Osteoblast (primary cell): ENCODE data around the gene BICDL1. TPM values are rescaled to one million over a fixed set of nuclear protein-coding genes. Genes with fewer than 3 reads are reported as not detected.

Experiments used
- DNase-seq: peaks from one replicate; pipeline ENCODE4 v3.0.0; 2011; ENCODE audit warnings: low spot score, mixed read lengths; ENCODE audit not compliant: insufficient read length; ENCODE audit errors: missing footprints
- H2AFZ ChIP-seq: 2 replicates; pipeline ENCODE4 v1.6.0; 2011; ENCODE audit warnings: mild to moderate bottlenecking, low read length
- H3K27ac ChIP-seq: 2 replicates; pipeline ENCODE4 v1.5.1; 2011; ENCODE audit warnings: mild to moderate bottlenecking, low read depth, low read length, moderate library complexity
- H3K27me3 ChIP-seq: 2 replicates; pipeline ENCODE4 v1.6.0; 2012; ENCODE audit warnings: mild to moderate bottlenecking, control low read depth, inconsistent platforms, low read length, moderate library complexity; ENCODE audit not compliant: insufficient read depth
- H3K36me3 ChIP-seq: 2 replicates; pipeline ENCODE4 v1.5.1; 2011; ENCODE audit warnings: mild to moderate bottlenecking, low read length, control low read depth, moderate library complexity; ENCODE audit not compliant: insufficient read depth
- H3K4me1 ChIP-seq: 2 replicates; pipeline ENCODE4 v1.5.1; 2011; ENCODE audit warnings: mild to moderate bottlenecking, low read length, control low read depth, moderate library complexity; ENCODE audit not compliant: insufficient read depth
- H3K4me2 ChIP-seq: 2 replicates; pipeline ENCODE4 v1.6.0; 2011; ENCODE audit warnings: mild to moderate bottlenecking, low read length; ENCODE audit not compliant: insufficient read depth
- H3K4me3 ChIP-seq: fragments of 200-600 bp; sonication (generic); 3 replicates; pipeline ENCODE4 v1.5.1; 2012; ENCODE audit warnings: mild to moderate bottlenecking, low read length, inconsistent platforms; ENCODE audit not compliant: insufficient read depth
- H3K79me2 ChIP-seq: 2 replicates; pipeline ENCODE4 v1.6.0; 2012; ENCODE audit warnings: mild to moderate bottlenecking, low read length, control low read depth, inconsistent platforms; ENCODE audit not compliant: insufficient read depth
- H3K9me3 ChIP-seq: 2 replicates; pipeline ENCODE4 v1.5.1; 2011; ENCODE audit warnings: low read depth, low read length, control low read depth
- H4K20me1 ChIP-seq: 2 replicates; pipeline ENCODE4 v1.6.0; 2012; ENCODE audit warnings: mild to moderate bottlenecking, low read length, control low read depth; ENCODE audit not compliant: insufficient read depth
- CTCF ChIP-seq: IDR thresholded peaks from 2 replicates; pipeline ENCODE4 v1.5.1; 2011; ENCODE audit warnings: mild to moderate bottlenecking, low read depth, low read length, moderate library complexity; ENCODE audit errors: extremely low read depth
- total RNA-seq: library from RNA; depleted of rRNA; stranded (reverse); fragments of >200 nt; gene quantifications from 2 replicates; pipeline ENCODE4 v1.2.3, GENCODE V29; 2012

Gene BICDL1, protein sequence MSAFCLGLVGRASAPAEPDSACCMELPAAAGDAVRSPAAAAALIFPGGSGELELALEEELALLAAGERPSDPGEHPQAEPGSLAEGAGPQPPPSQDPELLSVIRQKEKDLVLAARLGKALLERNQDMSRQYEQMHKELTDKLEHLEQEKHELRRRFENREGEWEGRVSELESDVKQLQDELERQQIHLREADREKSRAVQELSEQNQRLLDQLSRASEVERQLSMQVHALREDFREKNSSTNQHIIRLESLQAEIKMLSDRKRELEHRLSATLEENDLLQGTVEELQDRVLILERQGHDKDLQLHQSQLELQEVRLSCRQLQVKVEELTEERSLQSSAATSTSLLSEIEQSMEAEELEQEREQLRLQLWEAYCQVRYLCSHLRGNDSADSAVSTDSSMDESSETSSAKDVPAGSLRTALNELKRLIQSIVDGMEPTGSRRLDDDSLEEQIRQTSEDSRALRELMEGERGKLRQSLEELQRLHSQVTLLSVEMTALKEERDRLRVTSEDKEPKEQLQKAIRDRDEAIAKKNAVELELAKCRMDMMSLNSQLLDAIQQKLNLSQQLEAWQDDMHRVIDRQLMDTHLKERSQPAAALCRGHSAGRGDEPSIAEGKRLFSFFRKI
- not detected in 2 replicates for total RNA-seq

GRCh38 chr12:119988472-119989360, at the start of gene BICDL1:
Gene BICDL1, plus strand, starts transcription at chr12:119989236. Its CDS starts 633 bp downstream, at chr12:119989869.
- Histone ChIP-seq H3K79me2 (no peaks in the 10 kb centered on the region), H3K27me3 (peaks cover 50% of the 10 kb centered on the region), H4K20me1 (no peaks in the 10 kb centered on the region), H3K4me3 (peak within 1 kb of the TSS; percentile 63), H3K27ac (no peak within 1 kb of the TSS), H3K36me3 (no peaks in the 10 kb centered on the region), H3K4me1 (no peaks in the 10 kb centered on the region), H3K9me3 (no peaks in the 10 kb centered on the region), H2AFZ (no peak within 1 kb of the TSS), H3K4me2 (peak within 1 kb of the TSS; percentile 79)
- DNase-seq = peak; percentile 92
- TF ChIP-seq CTCF = peak; percentile 18

- H3K4me2 ChIP-seq = peak overlapping the region; percentile 26
- H3K9me3 ChIP-seq = no peaks in the 10 kb centered on the region
- no peak overlapping the region for H2AFZ ChIP-seq
- H4K20me1 ChIP-seq = no peaks in the 10 kb centered on the region
- H3K27me3 ChIP-seq = peaks cover 8% of the 10 kb centered on the region
- TF ChIP-seq CTCF = no peak
- DNase-seq = peak; percentile 86
- H3K4me3 ChIP-seq = no peak overlapping the region
- H3K36me3 ChIP-seq = no peaks in the 10 kb centered on the region
- peaks cover 4% of the 10 kb centered on the region for H3K4me1 ChIP-seq
- H3K79me2 ChIP-seq = no peaks in the 10 kb centered on the region
- no peak overlapping the region for H3K27ac ChIP-seq
Measured at GRCh38 chr12:119940897-119941296, 48.1 kb upstream of the BICDL1 start.

DNA sequence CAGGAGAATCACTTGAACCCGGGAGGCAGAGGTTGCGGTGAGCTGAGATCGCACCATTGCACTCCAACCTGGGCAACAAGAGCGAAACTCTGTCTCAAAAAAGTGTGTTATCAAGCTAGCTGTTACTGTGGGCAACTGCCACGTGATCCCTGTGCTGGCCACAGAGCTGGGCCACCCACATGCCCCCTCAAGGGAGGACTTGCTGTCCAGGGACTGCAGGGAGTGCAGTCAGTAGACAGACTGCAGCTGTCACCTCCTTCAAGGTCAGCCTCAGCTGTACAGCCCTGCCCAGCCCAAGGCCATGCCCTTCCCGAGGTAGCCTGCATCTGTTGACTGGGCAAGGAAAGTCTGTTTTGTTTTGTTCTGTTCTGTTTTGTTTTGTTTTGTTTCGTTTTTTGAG, 46.6 kb upstream of the BICDL1 start:
- no peaks in the 10 kb centered on the region for H3K36me3 ChIP-seq
- no peaks in the 10 kb centered on the region for H4K20me1 ChIP-seq
- no peak overlapping the region for H3K4me2 ChIP-seq
- H3K4me1 ChIP-seq = peaks cover 4% of the 10 kb centered on the region
- TF ChIP-seq CTCF = no peak
- no peak overlapping the region for H3K4me3 ChIP-seq
- no peak overlapping the region for H2AFZ ChIP-seq
- peaks cover 13% of the 10 kb centered on the region for H3K27me3 ChIP-seq
- H3K79me2 ChIP-seq = no peaks in the 10 kb centered on the region
- H3K9me3 ChIP-seq = no peaks in the 10 kb centered on the region
- DNase-seq = no peak
- no peak overlapping the region for H3K27ac ChIP-seq
